GM06990 (cell line): ENCODE results near the gene EPAS1.

Experiments used
- DNase-seq: peaks from one replicate; pipeline ENCODE4 v3.0.0-alpha.2; 2011; ENCODE audit not compliant: insufficient read length; ENCODE audit errors: extremely low read depth
- H3K27me3 ChIP-seq: replicated peaks from 2 replicates; pipeline ENCODE4 v1.6.0; 2011; ENCODE audit warnings: low read length; ENCODE audit not compliant: control insufficient read depth, insufficient read depth
- H3K36me3 ChIP-seq: 2 replicates; pipeline ENCODE4 v1.5.1; 2011; ENCODE audit warnings: low read length; ENCODE audit not compliant: control insufficient read depth, insufficient read depth
- H3K4me3 ChIP-seq: replicated peaks from 2 replicates; pipeline ENCODE4 v1.5.1; 2011; ENCODE audit warnings: low read depth, mild to moderate bottlenecking, control low read depth, low read length
- CTCF ChIP-seq: IDR thresholded peaks from 2 replicates; pipeline ENCODE4 v1.5.1; 2011; ENCODE audit warnings: low read length, control low read depth, mild to moderate bottlenecking, inconsistent platforms; ENCODE audit not compliant: insufficient read depth, poor library complexity, severe bottlenecking

EPAS1 gene

GRCh38 chr2:46306988-46307655 is 9.9 kb downstream of the EPAS1 start:
- TF ChIP-seq CTCF: no peak

GRCh38 chr2:46308081-46308480 is 10.9 kb downstream of the EPAS1 start:
- Histone ChIP-seq H3K36me3 (no peaks in the 10 kb centered on the region), H3K4me3 (no peak overlapping the region), H3K27me3 (peaks cover 1% of the 10 kb centered on the region)
- TF ChIP-seq CTCF: no peak
- DNase-seq: no peak

More at GRCh38 chr2:46306988-46307655, 9.9 kb downstream of the EPAS1 start:
- H3K36me3 ChIP-seq: no peaks in the 10 kb centered on the region
- peaks cover 1% of the 10 kb centered on the region for H3K27me3 ChIP-seq
- no peak overlapping the region for H3K4me3 ChIP-seq
- no peak for DNase-seq

GRCh38 chr2:46308629-46309028 is 11.4 kb downstream of the EPAS1 start:
- no peak for DNase-seq
- TF ChIP-seq CTCF: no peak
- Histone ChIP-seq H3K27me3 (peaks cover 1% of the 10 kb centered on the region), H3K4me3 (no peak overlapping the region), H3K36me3 (no peaks in the 10 kb centered on the region)

- Histone ChIP-seq H3K27me3 (peaks cover 1% of the 10 kb centered on the region), H3K36me3 (no peaks in the 10 kb centered on the region), H3K4me3 (no peak overlapping the region)
- TF ChIP-seq CTCF: no peak
- no peak for DNase-seq
Measured at GRCh38 chr2:46309052-46309953, 12.1 kb downstream of the EPAS1 start.

- Histone ChIP-seq H3K4me3 (no peak overlapping the region), H3K36me3 (no peaks in the 10 kb centered on the region), H3K27me3 (no peaks in the 10 kb centered on the region; the same call in none of the 2 replicates)
- no peak for DNase-seq
- TF ChIP-seq CTCF: no peak
Measured at GRCh38 chr2:46310446-46310845, 13.2 kb downstream of the EPAS1 start.
